A549 (cell line): ENCODE data around the gene SLC6A18.

Source experiments
- ESRRA ChIP-seq: fragments of 150-350 bp; IDR thresholded peaks from 2 replicates; pipeline ENCODE4 v1.6.1; 2014; ENCODE audit warnings: mild to moderate bottlenecking, low read length, borderline replicate concordance
- MYC ChIP-seq: IDR thresholded peaks from 2 replicates; pipeline ENCODE4 v1.6.1; 2012; ENCODE audit warnings: mild to moderate bottlenecking, inconsistent platforms, low read length, improper control_type of control experiment, borderline replicate concordance
- POLR2A ChIP-seq: IDR thresholded peaks from 2 replicates; pipeline ENCODE4 v1.6.1; 2012; ENCODE audit warnings: mild to moderate bottlenecking, low read length
- TF ChIP-seq, protein P1 (sequence below): IDR thresholded peaks from 2 replicates; pipeline ENCODE4 v1.6.1; 2012

DNA sequence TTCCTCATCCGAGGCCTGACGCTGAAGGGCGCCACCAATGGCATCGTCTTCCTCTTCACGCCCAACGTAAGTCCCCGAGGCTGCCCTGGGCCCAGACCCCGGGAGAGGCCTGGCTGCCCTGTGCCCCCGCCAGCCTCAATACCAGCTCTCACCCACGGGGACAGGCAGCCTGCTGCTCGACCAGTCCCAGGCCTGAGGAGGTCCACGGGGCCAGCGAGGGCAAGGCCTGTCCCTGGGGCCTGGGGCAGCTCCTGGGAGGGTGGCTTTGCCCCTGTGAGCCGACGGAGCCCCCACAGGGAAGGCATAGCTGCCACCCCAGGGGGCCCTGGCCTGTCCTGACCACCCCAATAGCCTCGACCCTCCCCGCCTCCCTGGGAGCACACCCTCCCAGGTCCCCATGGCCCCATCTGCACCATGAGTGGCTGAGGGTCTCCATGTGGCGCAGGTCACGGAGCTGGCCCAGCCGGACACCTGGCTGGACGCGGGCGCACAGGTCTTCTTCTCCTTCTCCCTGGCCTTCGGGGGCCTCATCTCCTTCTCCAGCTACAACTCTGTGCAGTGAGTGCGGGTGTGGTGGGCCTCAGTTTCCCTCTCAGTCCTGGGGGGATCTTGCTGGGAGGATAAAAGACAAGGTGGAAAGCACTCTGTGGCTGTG lies 11.5 kb upstream of the SLC6A18 start:
- no peak for TF ChIP-seq MYC
- TF ChIP-seq ESRRA = no peak
- TF ChIP-seq POLR2A = no peak
- TF ChIP-seq, protein P1, sequence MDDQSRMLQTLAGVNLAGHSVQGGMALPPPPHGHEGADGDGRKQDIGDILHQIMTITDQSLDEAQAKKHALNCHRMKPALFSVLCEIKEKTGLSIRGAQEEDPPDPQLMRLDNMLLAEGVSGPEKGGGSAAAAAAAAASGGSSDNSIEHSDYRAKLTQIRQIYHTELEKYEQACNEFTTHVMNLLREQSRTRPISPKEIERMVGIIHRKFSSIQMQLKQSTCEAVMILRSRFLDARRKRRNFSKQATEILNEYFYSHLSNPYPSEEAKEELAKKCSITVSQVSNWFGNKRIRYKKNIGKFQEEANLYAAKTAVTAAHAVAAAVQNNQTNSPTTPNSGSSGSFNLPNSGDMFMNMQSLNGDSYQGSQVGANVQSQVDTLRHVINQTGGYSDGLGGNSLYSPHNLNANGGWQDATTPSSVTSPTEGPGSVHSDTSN = no peak
